NB4 (cell line): ENCODE measurements around the gene CPA3.

Experiments used
- DNase-seq: peaks from one replicate; pipeline ENCODE4 v3.0.0; 2010; ENCODE audit warnings: low read depth
- H3K4me3 ChIP-seq: one replicate; pipeline ENCODE4 v1.5.1; 2011; ENCODE audit warnings: mild to moderate bottlenecking, low read depth, low read length, moderate library complexity
- CTCF ChIP-seq: IDR thresholded peaks from one replicate; pipeline ENCODE4 v1.5.1; 2012; ENCODE audit warnings: low read depth, low read length
- MAX ChIP-seq: IDR thresholded peaks from 2 replicates; pipeline ENCODE4 v1.6.1; 2011; ENCODE audit warnings: low read depth, low read length
- MYC ChIP-seq: IDR thresholded peaks from 2 replicates; pipeline ENCODE4 v1.6.1; 2011; ENCODE audit warnings: low read depth, low read length
- POLR2A ChIP-seq: IDR thresholded peaks from 2 replicates; pipeline ENCODE4 v1.6.1; 2011; ENCODE audit warnings: mild to moderate bottlenecking; ENCODE audit not compliant: insufficient read length; ENCODE audit errors: extremely low read depth

Gene CPA3

GRCh38 chr3:148825476-148825875 lies 39.6 kb upstream of the CPA3 start:
- TF ChIP-seq MYC, result no peak
- TF ChIP-seq CTCF, result no peak
- no peak for DNase-seq
- H3K4me3 ChIP-seq, result no peak overlapping the region

DNA sequence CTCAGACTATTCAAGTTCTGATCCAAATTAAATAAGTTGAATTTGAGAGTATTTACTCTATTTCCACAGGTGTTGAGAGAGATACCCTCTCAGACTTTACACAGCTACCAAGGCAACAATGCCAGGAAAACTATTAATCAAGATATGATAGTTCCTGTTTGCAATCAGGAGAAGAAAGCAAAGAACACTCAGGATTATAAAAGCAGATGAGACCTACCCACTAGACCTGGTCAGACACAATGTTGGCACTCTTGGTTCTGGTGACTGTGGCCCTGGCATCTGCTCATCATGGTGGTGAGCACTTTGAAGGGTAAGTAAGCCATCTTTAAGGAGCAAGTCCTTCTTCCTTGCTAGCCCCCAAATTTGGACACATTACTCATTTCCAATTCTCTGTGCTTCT lies 37.5 kb upstream of the CPA3 start, which contains the start of gene CPB1:
CPB1 (plus strand) TSS at position 227 of the 400 bp plus-strand sequence; CDS start at position 240, 13 bp downstream.
- no peak within 1 kb of the TSS for H3K4me3 ChIP-seq
- no peak for DNase-seq
- TF ChIP-seq POLR2A (no peak), CTCF (no peak), MAX (no peak), MYC (no peak)

- TF ChIP-seq POLR2A, result no peak
- TF ChIP-seq MYC, result no peak
- TF ChIP-seq MAX, result no peak
- no peak for TF ChIP-seq CTCF
- no peak overlapping the region for H3K4me3 ChIP-seq
- DNase-seq, result no peak
Observed at GRCh38 chr3:148828136-148828690, 36.9 kb upstream of the CPA3 start.

DNA sequence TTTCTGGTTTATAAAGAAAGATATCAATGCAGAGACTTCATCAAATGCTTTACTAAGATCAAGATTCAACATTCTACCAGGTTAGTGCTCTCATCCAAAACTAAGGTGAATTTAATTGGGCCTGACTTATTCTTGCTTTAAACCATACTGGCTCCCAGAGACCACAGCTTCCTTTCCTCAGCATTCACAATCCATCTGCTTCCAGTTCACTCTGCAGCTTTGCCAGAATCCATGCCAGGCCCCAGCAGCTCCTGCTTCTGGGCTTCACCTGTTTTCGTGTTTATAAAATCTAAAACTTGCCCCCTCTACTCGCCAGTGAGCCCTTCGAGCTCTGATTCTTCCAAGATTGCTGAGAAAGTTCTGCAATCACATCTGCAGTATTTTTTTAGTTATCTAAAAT lies 35.2 kb upstream of the CPA3 start:
- TF ChIP-seq MYC, result no peak
- no peak for DNase-seq
- no peak overlapping the region for H3K4me3 ChIP-seq

DNA sequence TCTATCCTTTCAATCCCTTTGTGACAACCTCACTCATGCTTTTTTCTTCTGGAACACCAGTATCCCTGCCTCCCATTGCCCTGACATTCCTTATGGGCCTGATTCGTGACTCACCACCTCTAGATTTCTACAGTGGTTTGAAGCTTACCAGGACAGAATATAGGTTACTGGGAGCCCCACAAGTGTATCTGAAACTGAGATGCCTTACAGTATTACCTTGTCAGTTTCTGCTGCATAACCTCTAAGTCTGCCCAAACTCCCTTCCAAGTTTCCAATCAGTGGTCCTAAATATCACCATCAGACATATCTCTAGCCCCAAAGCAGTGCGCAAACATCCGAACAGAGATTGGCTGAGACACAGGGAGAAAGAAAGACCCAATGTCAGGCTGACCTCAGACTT lies 31.9 kb upstream of the CPA3 start:
- DNase-seq, result no peak
- no peak for TF ChIP-seq CTCF
- no peak for TF ChIP-seq MYC
- no peak for TF ChIP-seq POLR2A
- TF ChIP-seq MAX, result no peak
- no peak overlapping the region for H3K4me3 ChIP-seq

- DNase-seq, result no peak
- H3K4me3 ChIP-seq, result no peak overlapping the region
- TF ChIP-seq CTCF (no peak), POLR2A (no peak), MAX (no peak)
Observed at GRCh38 chr3:148839805-148840204, 25.3 kb upstream of the CPA3 start.
